ENCODE results near the gene EXPH5.

Gene EXPH5

DNA sequence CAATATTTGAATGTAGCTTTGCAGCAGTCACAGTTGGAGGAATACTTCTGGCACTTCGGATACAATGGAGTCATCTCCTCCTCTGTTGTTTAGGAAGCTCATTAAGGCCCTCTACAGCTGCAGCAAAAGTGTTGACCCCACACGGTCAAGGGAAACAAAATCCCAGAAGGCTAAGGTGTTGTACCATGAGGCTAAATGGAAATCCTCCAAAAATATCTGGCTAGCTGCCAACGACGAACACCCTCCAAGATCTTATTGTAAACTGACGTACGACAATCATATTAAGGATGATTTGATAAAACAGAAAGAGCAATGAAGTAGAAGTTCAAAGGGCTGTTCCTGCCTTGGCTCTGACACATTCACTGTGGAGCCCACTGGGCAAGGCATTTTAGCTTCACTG, 99.4 kb downstream of the EXPH5 start:
- no peak overlapping the region for H3K4me3 ChIP-seq (ENCODE audit: low read depth, low read length)
- H3K4me1 ChIP-seq (ENCODE audit: control insufficient read depth, insufficient read depth, low read length): no peaks in the 10 kb centered on the region
- H3K36me3 ChIP-seq (ENCODE audit: control insufficient read depth in 2 of 2, insufficient read depth in 1 of 2, low read length in 2 of 2): peaks cover 5 to 21% of the 10 kb centered on the region in 2 experiments; a peak in 2 of 3 replicates
- TF ChIP-seq ZBTB48 (tag by site-specific recombination; IDR thresholded peaks at IDR 0.05) (no peak), ZNF140 (tag by site-specific recombination; IDR thresholded peaks at IDR 0.05) (no peak), OSR2 (tag by site-specific recombination; IDR thresholded peaks at IDR 0.05) (peak; percentile 42; the same call in 1 of the 2 replicates), ZNF514 (tag by site-specific recombination; IDR thresholded peaks at IDR 0.05) (no peak), ZFP69B (tag by site-specific recombination; IDR thresholded peaks at IDR 0.05) (0 out of 2 replicates have a peak, but pooled peaks have one; percentile 17), ZNF473 (tag by site-specific recombination; IDR thresholded peaks at IDR 0.05) (no peak), FEZF1 (tag by site-specific recombination; IDR thresholded peaks at IDR 0.05) (peak; percentile 67), ZNF529 (tag by site-specific recombination; IDR thresholded peaks at IDR 0.05; ENCODE audit: insufficient replicate concordance) (no peak), ZNF692 (tag by site-specific recombination; IDR thresholded peaks at IDR 0.05) (0 out of 2 replicates have a peak, but pooled peaks have one; percentile 23), ZNF560 (tag by site-specific recombination; IDR thresholded peaks at IDR 0.05; ENCODE audit: borderline replicate concordance) (no peak), KLF16 (tag by site-specific recombination; IDR thresholded peaks at IDR 0.05) (no peak), ZNF571 (tag by site-specific recombination; IDR thresholded peaks at IDR 0.05) (no peak), ZNF518A (tag by site-specific recombination; conservative IDR thresholded peaks at IDR 0.05; ENCODE audit: low read depth) (no peak), ZNF670 (tag by site-specific recombination; IDR thresholded peaks at IDR 0.05; ENCODE audit: low read depth) (no peak), ZBTB8A (tag by site-specific recombination; IDR thresholded peaks at IDR 0.05) (0 out of 2 replicates have a peak, but pooled peaks have one; percentile 19), ZNF184 (tag by site-specific recombination; IDR thresholded peaks at IDR 0.05) (0 out of 2 replicates have a peak, but pooled peaks have one; percentile 17), GLIS1 (tag by site-specific recombination; IDR thresholded peaks at IDR 0.05) (peak; percentile 62)
- TF ChIP-seq, protein P1, sequence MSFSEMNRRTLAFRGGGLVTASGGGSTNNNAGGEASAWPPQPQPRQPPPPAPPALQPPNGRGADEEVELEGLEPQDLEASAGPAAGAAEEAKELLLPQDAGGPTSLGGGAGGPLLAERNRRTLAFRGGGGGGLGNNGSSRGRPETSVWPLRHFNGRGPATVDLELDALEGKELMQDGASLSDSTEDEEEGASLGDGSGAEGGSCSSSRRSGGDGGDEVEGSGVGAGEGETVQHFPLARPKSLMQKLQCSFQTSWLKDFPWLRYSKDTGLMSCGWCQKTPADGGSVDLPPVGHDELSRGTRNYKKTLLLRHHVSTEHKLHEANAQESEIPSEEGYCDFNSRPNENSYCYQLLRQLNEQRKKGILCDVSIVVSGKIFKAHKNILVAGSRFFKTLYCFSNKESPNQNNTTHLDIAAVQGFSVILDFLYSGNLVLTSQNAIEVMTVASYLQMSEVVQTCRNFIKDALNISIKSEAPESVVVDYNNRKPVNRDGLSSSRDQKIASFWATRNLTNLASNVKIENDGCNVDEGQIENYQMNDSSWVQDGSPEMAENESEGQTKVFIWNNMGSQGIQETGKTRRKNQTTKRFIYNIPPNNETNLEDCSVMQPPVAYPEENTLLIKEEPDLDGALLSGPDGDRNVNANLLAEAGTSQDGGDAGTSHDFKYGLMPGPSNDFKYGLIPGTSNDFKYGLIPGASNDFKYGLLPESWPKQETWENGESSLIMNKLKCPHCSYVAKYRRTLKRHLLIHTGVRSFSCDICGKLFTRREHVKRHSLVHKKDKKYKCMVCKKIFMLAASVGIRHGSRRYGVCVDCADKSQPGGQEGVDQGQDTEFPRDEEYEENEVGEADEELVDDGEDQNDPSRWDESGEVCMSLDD (tag by site-specific recombination; IDR thresholded peaks at IDR 0.05): no peak
- H3K9me3 ChIP-seq (ENCODE audit: control insufficient read depth, insufficient read depth, low read depth, low read length): no peaks in the 10 kb centered on the region
- ChIA-PET CTCF (no interaction called here), POLR2A (interaction anchor here (0.7 to 0.9 kb wide), 2 partner anchors 22 to 99 kb away, joined by 3 to 4 read pairs; no protein-coding TSS in a partner anchor)
- no peak overlapping the region for H3K27ac ChIP-seq (ENCODE audit: extremely low read depth, low read depth, low read length)
